SK-N-MC (cell line): ENCODE results near the gene NSFL1C.

Experiments
- DNase-seq: peaks from one replicate; pipeline ENCODE4 v3.0.0-alpha.2; 2011; ENCODE audit warnings: low read depth, low spot score
- H3K27ac ChIP-seq: fragments of 200-600 bp; sonication (generic); 2 replicates; pipeline ENCODE4 v1.5.1; 2016; ENCODE audit warnings: mixed run types
- H3K36me3 ChIP-seq: fragments of 200-600 bp; sonication (generic); 2 replicates; pipeline ENCODE4 v1.6.1; 2017; ENCODE audit warnings: antibody characterized with exemption, low read length, mixed read lengths; ENCODE audit not compliant: insufficient read depth
- H3K4me3 ChIP-seq: fragments of 200-600 bp; sonication (generic); 2 replicates; pipeline ENCODE4 v1.5.1; 2016
- H3K9ac ChIP-seq: fragments of 200-600 bp; sonication (generic); 2 replicates; pipeline ENCODE4 v1.8.0; 2017; ENCODE audit warnings: mixed run types, mixed read lengths; ENCODE audit not compliant: insufficient read length
- H3K9me3 ChIP-seq: fragments of 200-600 bp; sonication (generic); 2 replicates; pipeline ENCODE4 v1.6.1; 2017; ENCODE audit warnings: low read depth, mild to moderate bottlenecking, antibody characterized with exemption, low read length, moderate library complexity, mixed read lengths
- EZH2 ChIP-seq: fragments of 200-600 bp; sonication (generic); IDR thresholded peaks from one replicate; pipeline ENCODE4 v1.6.1; 2017; ENCODE audit warnings: antibody characterized with exemption
- FOXP2 ChIP-seq: optimal IDR thresholded peaks from 2 replicates; pipeline ENCODE3; 2011; ENCODE audit warnings: mild to moderate bottlenecking, moderate library complexity; ENCODE audit not compliant: insufficient read depth; ENCODE audit errors: extremely low read length, control extremely low read depth
- POLR2AphosphoS5 ChIP-seq: IDR thresholded peaks from 2 replicates; pipeline ENCODE4 v1.6.1; 2012; ENCODE audit warnings: mild to moderate bottlenecking, low read depth, low read length, borderline replicate concordance

The NSFL1C gene

GRCh38 chr20:1429143-1429728, 37.4 kb downstream of the NSFL1C start:
- Histone ChIP-seq H3K36me3 (no peaks in the 10 kb centered on the region), H3K27ac (no peak overlapping the region), H3K4me3 (no peak overlapping the region), H3K9me3 (no peaks in the 10 kb centered on the region), H3K9ac (no peak overlapping the region)
- DNase-seq = no peak
- TF ChIP-seq POLR2AphosphoS5 = no peak
- no peak for TF ChIP-seq FOXP2
- TF ChIP-seq EZH2 = no peak

GRCh38 chr20:1427457-1428054, 39.1 kb downstream of the NSFL1C start:
- TF ChIP-seq FOXP2 (peak; percentile 62), POLR2AphosphoS5 (no peak), EZH2 (no peak)
- DNase-seq = peak; percentile 72
- no peaks in the 10 kb centered on the region for H3K9me3 ChIP-seq

DNA sequence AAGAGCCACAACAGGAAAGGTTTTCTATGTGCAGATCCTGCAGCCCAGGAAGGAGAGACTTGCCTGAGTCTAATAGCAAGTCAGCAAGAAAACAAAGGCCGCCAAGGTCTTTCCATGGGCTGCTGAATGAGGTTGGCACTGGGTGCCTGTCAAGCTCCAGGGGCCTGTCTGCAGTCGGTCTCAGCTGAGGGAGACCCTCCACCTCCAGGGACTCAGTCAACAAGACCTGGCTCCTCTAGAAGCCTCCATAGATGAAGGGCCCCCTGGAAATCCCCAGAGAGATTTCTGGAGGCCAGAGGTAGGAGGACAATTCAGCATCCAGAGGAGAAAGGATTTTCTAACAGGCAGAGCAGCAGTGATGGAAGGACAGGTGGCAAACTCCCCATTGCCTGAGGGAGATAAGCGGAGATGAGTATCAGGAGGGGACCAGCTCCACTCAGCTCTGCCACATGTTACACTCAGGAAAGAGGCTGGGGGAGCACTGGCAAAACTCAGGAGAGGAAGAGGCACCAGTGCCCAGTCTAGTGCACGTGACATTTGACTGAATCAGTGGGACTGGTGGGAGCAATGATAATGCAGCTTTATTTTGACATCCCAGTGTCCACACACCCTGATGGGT, 40.3 kb downstream of the NSFL1C start:
- TF ChIP-seq EZH2 (no peak), POLR2AphosphoS5 (no peak), FOXP2 (no peak)
- no peaks in the 10 kb centered on the region for H3K9me3 ChIP-seq
- no peak overlapping the region for H3K4me3 ChIP-seq
- H3K9ac ChIP-seq = no peak overlapping the region
- no peak overlapping the region for H3K27ac ChIP-seq
- DNase-seq = no peak
- H3K36me3 ChIP-seq = no peaks in the 10 kb centered on the region

More at GRCh38 chr20:1427457-1428054, 39.1 kb downstream of the NSFL1C start:
- Histone ChIP-seq H3K36me3 (no peaks in the 10 kb centered on the region), H3K4me3 (peak overlapping the region; percentile 41), H3K9ac (no peak overlapping the region), H3K27ac (peak overlapping the region; percentile 65)

DNA sequence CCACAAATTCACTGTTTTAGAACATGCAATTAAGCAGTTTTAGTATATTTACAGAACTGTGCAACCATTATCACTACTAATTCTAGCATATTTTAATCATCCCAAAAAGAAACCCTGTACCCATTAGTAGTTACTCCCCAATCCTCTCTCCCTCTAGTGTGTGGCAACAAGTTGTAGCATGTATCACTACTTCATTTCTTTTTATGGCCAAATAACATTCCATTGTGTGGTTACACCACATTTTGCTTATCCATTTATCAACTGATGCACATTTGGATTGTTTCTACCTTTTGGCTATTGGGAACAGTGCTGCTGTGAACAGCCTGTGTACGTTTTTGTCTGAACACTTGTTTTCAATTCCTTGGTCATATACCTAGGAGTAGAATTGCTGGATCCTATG, 42.3 kb downstream of the NSFL1C start:
- Histone ChIP-seq H3K4me3 (no peak overlapping the region; the same call in 1 of the 2 replicates), H3K9me3 (no peaks in the 10 kb centered on the region), H3K27ac (no peak overlapping the region), H3K36me3 (no peaks in the 10 kb centered on the region), H3K9ac (no peak overlapping the region)
- DNase-seq = no peak
- TF ChIP-seq POLR2AphosphoS5 = no peak
- no peak for TF ChIP-seq EZH2
- no peak for TF ChIP-seq FOXP2

- no peak overlapping the region for H3K27ac ChIP-seq
- no peaks in the 10 kb centered on the region for H3K36me3 ChIP-seq
- DNase-seq = peak; percentile 60
- TF ChIP-seq EZH2 (no peak), FOXP2 (peak; percentile 49)
- H3K9me3 ChIP-seq = no peaks in the 10 kb centered on the region
- H3K9ac ChIP-seq = no peak overlapping the region
- peak overlapping the region; percentile 37; the same call in 1 of the 2 replicates for H3K4me3 ChIP-seq
Measured at GRCh38 chr20:1423625-1424106, 43.0 kb downstream of the NSFL1C start.

GRCh38 chr20:1423206-1423605, 43.4 kb downstream of the NSFL1C start:
- H3K9ac ChIP-seq = no peak overlapping the region
- no peaks in the 10 kb centered on the region for H3K36me3 ChIP-seq
- no peaks in the 10 kb centered on the region for H3K9me3 ChIP-seq
- no peak overlapping the region for H3K4me3 ChIP-seq
- DNase-seq = no peak
- no peak for TF ChIP-seq EZH2
- no peak for TF ChIP-seq POLR2AphosphoS5
- TF ChIP-seq FOXP2 = no peak
- H3K27ac ChIP-seq = no peak overlapping the region

GRCh38 chr20:1422753-1423152, 43.9 kb downstream of the NSFL1C start:
- Histone ChIP-seq H3K4me3 (no peak overlapping the region), H3K9ac (no peak overlapping the region), H3K27ac (no peak overlapping the region), H3K36me3 (no peaks in the 10 kb centered on the region), H3K9me3 (no peaks in the 10 kb centered on the region)
- DNase-seq = no peak
- TF ChIP-seq POLR2AphosphoS5 = no peak

DNA sequence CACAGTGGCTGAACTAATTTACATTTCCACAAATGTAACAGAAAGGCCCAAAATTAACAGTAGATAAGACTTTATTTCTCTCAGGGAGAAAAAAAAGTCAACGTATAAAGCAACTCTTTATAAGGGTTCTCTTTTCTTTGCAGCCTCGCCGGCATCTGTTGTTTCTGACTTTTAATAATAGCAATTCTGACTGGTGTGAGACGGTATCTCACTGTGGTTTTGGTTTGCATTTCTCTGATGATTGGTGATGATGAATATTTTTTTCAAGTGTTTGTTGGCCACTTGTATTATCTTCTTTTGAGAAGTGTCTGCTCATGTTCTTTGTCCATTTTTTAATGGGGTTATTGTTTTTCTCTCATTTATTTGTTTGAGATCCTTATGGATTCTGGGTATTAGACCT, 46.6 kb downstream of the NSFL1C start:
- H3K36me3 ChIP-seq = no peaks in the 10 kb centered on the region
- H3K27ac ChIP-seq = no peak overlapping the region
- H3K9ac ChIP-seq = no peak overlapping the region
- DNase-seq = no peak
- H3K9me3 ChIP-seq = no peaks in the 10 kb centered on the region
- no peak overlapping the region for H3K4me3 ChIP-seq
- TF ChIP-seq EZH2 (no peak), FOXP2 (no peak), POLR2AphosphoS5 (no peak)

DNA sequence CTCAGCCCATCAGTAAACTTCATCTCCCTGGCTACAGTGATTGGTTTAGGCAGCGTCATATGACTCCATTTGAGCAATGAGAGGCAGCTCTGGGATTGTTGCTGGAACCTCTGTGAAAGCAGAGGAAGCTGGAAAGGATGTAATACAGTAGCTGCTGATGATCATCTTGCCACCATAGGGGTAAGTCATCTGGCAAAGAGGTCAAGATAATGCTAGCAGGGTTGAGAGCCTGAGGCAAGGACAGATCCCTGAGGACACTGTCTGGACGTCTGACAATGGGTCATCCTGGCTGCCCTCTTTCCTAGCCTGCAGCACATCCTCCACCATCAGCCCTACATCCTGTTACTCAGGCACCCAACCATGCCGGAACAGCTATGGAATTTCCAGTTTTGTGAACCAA, 48.3 kb downstream of the NSFL1C start:
- no peak for DNase-seq
- H3K9ac ChIP-seq = no peak overlapping the region
- TF ChIP-seq POLR2AphosphoS5 (no peak), FOXP2 (no peak)
- H3K9me3 ChIP-seq = no peaks in the 10 kb centered on the region
- H3K36me3 ChIP-seq = no peaks in the 10 kb centered on the region
- H3K4me3 ChIP-seq = no peak overlapping the region
- no peak overlapping the region for H3K27ac ChIP-seq
